ENCODE measurements around the gene PDE11A.

- TF ChIP-seq POLR2AphosphoS5 (IDR thresholded peaks at IDR 0.05; ENCODE audit: low read depth, low read length) (no peak), PAX5 (IDR thresholded peaks at IDR 0.05; ENCODE audit: insufficient read depth, low read length, severe bottlenecking) (no peak), POLR2A (IDR thresholded peaks at IDR 0.05; ENCODE audit: low read depth, low read length) (no peak), TAF1 (IDR thresholded peaks at IDR 0.05; ENCODE audit: low read depth, low read length) (no peak), POU2F2 (IDR thresholded peaks at IDR 0.05; ENCODE audit: low read depth, low read length) (no peak)
Measured at GRCh38 chr2:177964892-177965291, 107.7 kb downstream of the PDE11A start.
